Ascending aorta (tissue), 2 donors: ENCODE measurements around the gene NME9. TPM values are rescaled to one million over a fixed set of nuclear protein-coding genes. Genes with fewer than 3 reads are reported as not detected.

Experiments
- DNase-seq, 2 donors: peaks; one replicate each; pipeline ENCODE4 v3.0.0-alpha.2; 2019; ENCODE audit warnings: low spot score in 2 of 2
- H3K27ac ChIP-seq, 2 donors: fragments of 200-600 bp; sonication (generic); one replicate each; pipeline ENCODE4 v1.5.1; 2016 to 2017; ENCODE audit warnings: mild to moderate bottlenecking in 1 of 2
- H3K27me3 ChIP-seq: fragments of 200-600 bp; sonication (generic); one replicate; pipeline ENCODE4 v1.5.1; 2017
- H3K36me3 ChIP-seq, 2 donors: fragments of 200-600 bp; sonication (generic); one replicate each; pipeline ENCODE4 v1.5.1; 2016
- H3K4me1 ChIP-seq, 2 donors: fragments of 200-600 bp; sonication (generic); one replicate each; pipeline ENCODE4 v1.5.1; 2016 to 2017; ENCODE audit warnings: mild to moderate bottlenecking in 1 of 2
- H3K4me3 ChIP-seq, 2 donors: fragments of 200-600 bp; sonication (generic); one replicate each; pipeline ENCODE4 v1.5.1; 2016 to 2017; ENCODE audit warnings: mild to moderate bottlenecking in 1 of 2
- H3K9me3 ChIP-seq, 2 donors: fragments of 200-600 bp; sonication (generic); one replicate each; pipeline ENCODE4 v1.5.1; 2016
- intact Hi-C: fragments of 100-400 bp; cut with DNase I; formaldehyde crosslinking; loops from one replicate; pipeline ENCODE4 v1.15.1; 2023
- total RNA-seq: library from RNA; depleted of rRNA; stranded (reverse); fragments of >200 nt; gene quantifications from one replicate; pipeline ENCODE4 v1.1.0, GENCODE V29; 2016
- TF ChIP-seq, protein P1 (sequence below), 3 experiments: fragments of 200-600 bp in 2 of 3; fragments of 450-650 bp in 1 of 3; sonication (generic) in 2 of 3; IDR thresholded peaks; one replicate each; pipeline ENCODE4 v1.5.1; 2016 to 2019; ENCODE audit warnings: antibody characterized with exemption in 3 of 3, mild to moderate bottlenecking in 1 of 3, moderate library complexity in 1 of 3

NME9 gene
- total RNA-seq, 1 donor from 2014 or later, result not detected

DNA sequence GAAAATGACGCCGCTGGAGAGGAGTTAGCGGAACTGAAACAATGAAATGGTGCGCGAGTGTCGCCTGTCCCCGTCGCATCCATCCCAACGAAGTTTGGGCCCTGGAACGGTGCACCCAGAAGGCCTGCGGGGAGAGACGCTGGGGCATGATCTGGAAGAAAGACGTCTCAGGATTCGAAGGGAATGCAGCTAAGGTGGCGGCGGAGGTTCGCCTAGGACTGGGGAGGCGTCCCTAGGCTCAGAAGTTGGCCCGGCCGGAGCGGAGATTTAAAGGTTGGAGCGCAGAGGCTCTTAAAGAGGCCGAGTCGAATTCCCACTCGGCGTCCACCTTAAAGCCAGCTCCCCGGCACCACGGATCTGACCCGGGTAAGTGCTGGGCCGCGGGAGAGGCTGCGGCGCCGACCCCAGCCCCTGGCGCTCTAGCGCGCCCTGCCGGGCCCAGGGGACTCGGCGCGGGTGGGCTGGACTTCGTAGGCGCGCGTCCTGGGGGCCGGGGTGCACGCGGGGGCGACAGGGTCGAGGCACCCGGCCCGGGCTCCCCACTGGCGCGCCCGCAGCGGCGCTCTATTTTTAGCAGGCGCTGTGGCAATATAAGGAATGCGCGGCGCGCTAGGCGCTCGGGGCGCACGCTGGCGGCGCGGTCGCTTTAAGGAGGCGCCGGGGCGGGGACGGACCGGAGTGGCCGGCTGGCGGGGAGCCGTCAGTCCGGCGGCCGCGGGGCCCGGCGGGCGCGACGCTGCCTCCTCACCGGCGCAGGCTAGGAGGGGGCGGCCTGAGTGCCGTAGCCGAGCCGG lies 18.5 kb upstream of the NME9 start, which contains the start of gene MRAS:
Gene MRAS, plus strand, starts transcription at position 620 of the 794 bp plus-strand sequence. CDS start 24,305 bp downstream, outside the sequence.
- no peaks in the 10 kb centered on the region for H3K27me3 ChIP-seq
- no peaks in the 10 kb centered on the region for H3K9me3 ChIP-seq
- H3K4me1 ChIP-seq, result peaks cover 5 to 7% of the 10 kb centered on the region in 2 donors
- peak within 1 kb of the TSS; percentile 92 to 99 for H3K27ac ChIP-seq
- peak within 1 kb of the TSS; percentile 96 to 98 for H3K4me3 ChIP-seq
- intact Hi-C loops, result loop anchor here (1.0 to 5.0 kb wide), 5 partner anchors 19 to 569 kb away; partner anchors contain the start of genes ARMC8, CEP70, DZIP1L and NME9
- DNase-seq, result peak; percentile 28 to 91
- TF ChIP-seq, protein P1, sequence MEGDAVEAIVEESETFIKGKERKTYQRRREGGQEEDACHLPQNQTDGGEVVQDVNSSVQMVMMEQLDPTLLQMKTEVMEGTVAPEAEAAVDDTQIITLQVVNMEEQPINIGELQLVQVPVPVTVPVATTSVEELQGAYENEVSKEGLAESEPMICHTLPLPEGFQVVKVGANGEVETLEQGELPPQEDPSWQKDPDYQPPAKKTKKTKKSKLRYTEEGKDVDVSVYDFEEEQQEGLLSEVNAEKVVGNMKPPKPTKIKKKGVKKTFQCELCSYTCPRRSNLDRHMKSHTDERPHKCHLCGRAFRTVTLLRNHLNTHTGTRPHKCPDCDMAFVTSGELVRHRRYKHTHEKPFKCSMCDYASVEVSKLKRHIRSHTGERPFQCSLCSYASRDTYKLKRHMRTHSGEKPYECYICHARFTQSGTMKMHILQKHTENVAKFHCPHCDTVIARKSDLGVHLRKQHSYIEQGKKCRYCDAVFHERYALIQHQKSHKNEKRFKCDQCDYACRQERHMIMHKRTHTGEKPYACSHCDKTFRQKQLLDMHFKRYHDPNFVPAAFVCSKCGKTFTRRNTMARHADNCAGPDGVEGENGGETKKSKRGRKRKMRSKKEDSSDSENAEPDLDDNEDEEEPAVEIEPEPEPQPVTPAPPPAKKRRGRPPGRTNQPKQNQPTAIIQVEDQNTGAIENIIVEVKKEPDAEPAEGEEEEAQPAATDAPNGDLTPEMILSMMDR (IDR thresholded peaks at IDR 0.05), result peak in 2 of 3 experiments; percentile 28 to 39
- no peaks in the 10 kb centered on the region for H3K36me3 ChIP-seq

DNA sequence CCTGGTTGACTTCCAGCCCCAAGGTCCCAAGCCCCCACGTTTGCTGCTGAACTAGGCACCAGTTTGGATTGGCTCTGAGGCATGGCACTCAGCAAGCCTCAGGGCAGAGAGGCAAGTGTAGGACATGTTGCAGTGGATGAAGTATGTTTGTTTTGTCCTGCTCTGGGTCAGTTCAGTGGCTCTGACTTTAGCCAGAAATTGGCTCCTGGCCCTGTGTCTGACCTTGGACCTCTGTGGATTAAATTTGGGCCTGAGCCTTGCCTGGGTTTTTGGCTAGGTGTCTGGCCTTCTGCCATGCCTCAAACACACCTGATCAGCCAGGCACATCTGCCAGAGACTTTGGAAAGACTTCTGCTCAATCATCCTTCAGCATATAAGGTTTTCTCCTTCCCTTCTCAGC lies 15.1 kb upstream of the NME9 start:
- no peak overlapping the region for H3K27ac ChIP-seq
- TF ChIP-seq, protein P1 (IDR thresholded peaks at IDR 0.05), result no peak
- intact Hi-C loops, result loop anchor here (5.0 kb wide), 3 partner anchors 227 to 573 kb away; partner anchors contain the start of genes CEP70 and DZIP1L

DNA sequence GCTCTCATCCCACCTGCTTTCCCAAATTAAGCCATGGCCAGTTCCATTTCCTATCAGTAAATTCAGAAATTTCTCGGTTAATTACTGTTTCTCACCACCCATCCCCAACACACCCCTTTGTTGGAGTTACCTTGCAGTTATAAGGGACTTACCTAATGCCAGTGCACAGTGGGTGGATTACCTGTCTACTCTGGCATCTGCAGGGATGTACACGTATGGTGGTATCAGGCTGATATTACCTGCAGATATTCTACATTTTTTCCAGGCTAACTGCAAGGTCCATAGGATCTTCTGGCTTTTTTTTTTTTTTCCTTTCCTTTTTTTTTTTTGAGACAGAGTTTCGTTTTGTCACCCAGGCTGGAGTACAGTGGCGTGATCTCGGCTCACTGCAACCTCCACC lies 10.9 kb upstream of the NME9 start:
- Histone ChIP-seq H3K36me3 (no peaks in the 10 kb centered on the region), H3K9me3 (no peaks in the 10 kb centered on the region), H3K4me1 (no peaks in the 10 kb centered on the region), H3K4me3 (no peak overlapping the region), H3K27me3 (no peaks in the 10 kb centered on the region), H3K27ac (no peak overlapping the region)
- TF ChIP-seq, protein P1 (IDR thresholded peaks at IDR 0.05), result no peak
- intact Hi-C loops, result no loop called here
- DNase-seq, result no peak

More for the DNA sequence above, 15.1 kb upstream of the NME9 start:
- peaks cover 0 to 5% of the 10 kb centered on the region in 2 donors for H3K4me1 ChIP-seq
- no peaks in the 10 kb centered on the region for H3K9me3 ChIP-seq
- no peaks in the 10 kb centered on the region for H3K36me3 ChIP-seq
- no peak overlapping the region for H3K4me3 ChIP-seq
- DNase-seq, result no peak
- H3K27me3 ChIP-seq, result no peaks in the 10 kb centered on the region

DNA sequence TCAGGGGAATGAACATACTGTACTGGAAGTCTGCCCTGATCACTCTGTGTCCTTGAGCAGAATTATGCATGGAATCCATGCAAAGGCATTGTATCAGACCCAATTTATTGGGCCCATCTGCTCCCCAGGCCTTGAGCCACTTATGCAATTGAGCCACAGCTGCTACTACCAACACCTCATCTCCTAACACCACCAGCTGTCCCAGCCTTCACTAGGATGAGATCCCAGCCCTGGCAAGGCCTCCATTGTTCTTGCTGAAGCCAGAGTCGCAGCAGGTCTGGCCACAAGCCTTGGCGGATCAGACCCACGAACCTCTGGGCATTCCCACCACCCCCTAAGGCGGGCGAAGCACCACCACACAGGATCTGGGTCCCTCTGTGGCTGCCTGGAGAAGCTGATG lies 9.2 kb upstream of the NME9 start:
- DNase-seq, result peak in 1 of 2 donors; percentile 56

DNA sequence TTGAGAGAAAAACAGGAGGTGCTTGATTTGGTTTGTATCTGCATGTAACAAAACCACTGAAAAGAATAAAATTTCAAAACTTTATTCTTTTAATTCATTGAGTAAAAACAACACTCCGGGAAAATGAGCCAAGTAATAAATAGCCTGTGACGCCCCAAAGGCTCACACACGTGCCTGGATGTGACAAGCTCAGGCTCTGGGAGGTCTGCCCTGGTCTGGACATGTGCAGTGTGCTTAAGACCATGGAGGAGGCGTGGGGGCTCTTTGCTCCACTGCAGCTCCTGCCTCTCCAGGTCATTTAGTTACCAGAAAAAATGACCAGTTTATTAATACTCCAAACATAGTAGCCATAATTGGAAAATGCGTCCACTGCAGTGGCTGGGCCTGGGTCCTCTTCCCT lies 8.6 kb upstream of the NME9 start:
- no peak overlapping the region for H3K27ac ChIP-seq
- intact Hi-C loops, result no loop called here
- no peaks in the 10 kb centered on the region for H3K9me3 ChIP-seq
- TF ChIP-seq, protein P1 (IDR thresholded peaks at IDR 0.05), result no peak
- H3K36me3 ChIP-seq, result no peaks in the 10 kb centered on the region
- H3K4me1 ChIP-seq, result no peaks in the 10 kb centered on the region
- peak in 1 of 2 donors; percentile 28 for DNase-seq
- H3K27me3 ChIP-seq, result no peaks in the 10 kb centered on the region
- H3K4me3 ChIP-seq, result no peak overlapping the region

More for the DNA sequence above, 9.2 kb upstream of the NME9 start:
- H3K36me3 ChIP-seq, result no peaks in the 10 kb centered on the region
- H3K4me1 ChIP-seq, result no peaks in the 10 kb centered on the region
- no peak overlapping the region for H3K4me3 ChIP-seq
- intact Hi-C loops, result no loop called here
- no peaks in the 10 kb centered on the region for H3K27me3 ChIP-seq
- H3K27ac ChIP-seq, result no peak overlapping the region
- TF ChIP-seq, protein P1 (IDR thresholded peaks at IDR 0.05), result no peak
- H3K9me3 ChIP-seq, result no peaks in the 10 kb centered on the region
